SK-N-SH (cell line): ENCODE results near the gene CNTNAP2. TPM values are rescaled to one million over a fixed set of nuclear protein-coding genes. Genes with fewer than 3 reads are reported as not detected.

ENCODE experiments used
- CTCF ChIA-PET: fragments of 300-600, 350-600 bp; formaldehyde crosslinking; extraction: SDS; loops from one replicate; lab custom pipeline; 2021; lab: Yijun Ruan, JAX
- POLR2A ChIA-PET: fragments of 350-600 bp; sonication (Branson Sonifier 250); formaldehyde crosslinking; extraction: SDS; loops from one replicate; lab custom pipeline; 2020; ENCODE audit warnings: antibody characterized with exemption, inconsistent platforms; lab: Yijun Ruan, JAX
- DNase-seq: peaks from one replicate; pipeline ENCODE4 v3.0.0; 2012
- H2AFZ ChIP-seq: fragments of 200-600 bp; sonication (generic); 2 replicates; pipeline ENCODE4 v1.8.1; 2016; ENCODE audit warnings: antibody characterized with exemption, mild to moderate bottlenecking, low read depth
- H3F3A ChIP-seq: fragments of 200-600 bp; sonication (generic); replicated peaks from 2 replicates; pipeline ENCODE3; 2016; ENCODE audit warnings: antibody characterized with exemption, mild to moderate bottlenecking; ENCODE audit not compliant: insufficient read depth
- H3K27ac ChIP-seq, 2 experiments: fragments of 200-500 bp in 1 of 2; fragments of 200-600 bp in 1 of 2; sonication (Bioruptor generic) in 1 of 2; sonication (generic), shearing (Covaris generic) in 1 of 2; 2 replicates each; pipeline versions ENCODE4 v1.5.1 to v1.6.1; 2014 to 2016; ENCODE audit warnings: low read depth in 2 of 2, inconsistent platforms in 1 of 2, low read length in 1 of 2, mild to moderate bottlenecking in 1 of 2, mixed read lengths in 1 of 2
- H3K27me3 ChIP-seq: fragments of 200-600 bp; sonication (generic), shearing (Covaris generic); 2 replicates; pipeline ENCODE4 v1.6.1; 2016; ENCODE audit warnings: mixed run types; ENCODE audit not compliant: insufficient read depth
- H3K36me3 ChIP-seq, 2 experiments: fragments of 200-500 bp in 1 of 2; fragments of 200-600 bp in 1 of 2; sonication (Bioruptor generic) in 1 of 2; sonication (generic) in 1 of 2; replicated peaks in 1 of 2; 2 replicates each; pipeline versions ENCODE3 to v1.5.1; 2014 to 2016; ENCODE audit warnings: low read length in 1 of 2, mild to moderate bottlenecking in 1 of 2; ENCODE audit not compliant: insufficient read depth in 2 of 2, control insufficient read depth in 1 of 2
- H3K4me1 ChIP-seq, 2 experiments: fragments of 200-500 bp in 1 of 2; fragments of 200-600 bp in 1 of 2; sonication (Bioruptor generic) in 1 of 2; sonication (generic), shearing (Covaris generic) in 1 of 2; 2 replicates each; pipeline versions ENCODE4 v1.5.1 to v1.6.1; 2014 to 2016; ENCODE audit warnings: low read depth in 1 of 2, low read length in 1 of 2, mixed run types in 1 of 2; ENCODE audit not compliant: insufficient read depth in 2 of 2, control insufficient read depth in 1 of 2
- H3K4me2 ChIP-seq: fragments of 200-600 bp; sonication (generic), shearing (Covaris generic); 2 replicates; pipeline ENCODE4 v1.6.1; 2017; ENCODE audit warnings: mixed run types
- H3K4me3 ChIP-seq, 2 experiments: fragments of 200-500 bp in 1 of 2; fragments of 200-600 bp in 1 of 2; sonication (Bioruptor generic) in 1 of 2; sonication (generic), shearing (Covaris generic) in 1 of 2; 2 replicates each; pipeline versions ENCODE4 v1.5.1 to v1.8.1; 2014 to 2016; ENCODE audit warnings: low read depth in 2 of 2, inconsistent platforms in 1 of 2, low read length in 1 of 2, mild to moderate bottlenecking in 1 of 2, mixed read lengths in 1 of 2, moderate library complexity in 1 of 2
- H3K79me2 ChIP-seq: fragments of 200-600 bp; sonication (generic); 2 replicates; pipeline ENCODE4 v1.8.1; 2017; ENCODE audit warnings: mild to moderate bottlenecking; ENCODE audit not compliant: insufficient read depth
- H3K9ac ChIP-seq: fragments of 200-600 bp; sonication (generic); 2 replicates; pipeline ENCODE4 v1.6.1; 2017; ENCODE audit warnings: mixed run types
- H3K9me2 ChIP-seq: fragments of 200-600 bp; sonication (generic); 2 replicates; pipeline ENCODE4 v1.6.1; 2017; ENCODE audit warnings: mixed run types
- H3K9me3 ChIP-seq: fragments of 200-600 bp; sonication (generic); 2 replicates; pipeline ENCODE4 v1.6.1; 2017; ENCODE audit warnings: mixed run types, mild to moderate bottlenecking, moderate library complexity
- H4K20me1 ChIP-seq: fragments of 200-600 bp; sonication (generic); 2 replicates; pipeline ENCODE4 v1.6.1; 2017; ENCODE audit warnings: mild to moderate bottlenecking, mixed run types; ENCODE audit not compliant: insufficient read depth
- EP300 ChIP-seq, 2 experiments: IDR thresholded peaks; 2 replicates each; pipeline versions ENCODE4 v1.4.0 to v1.6.1; 2012; ENCODE audit warnings: borderline replicate concordance in 1 of 2, low read depth in 1 of 2, low read length in 1 of 2
- FOSL2 ChIP-seq: IDR thresholded peaks from 2 replicates; pipeline ENCODE4 v1.4.0; 2012; ENCODE audit warnings: low read depth, mild to moderate bottlenecking, moderate library complexity, borderline replicate concordance
- FOXJ3 ChIP-seq: sonication (generic); formaldehyde crosslinking; IDR thresholded peaks from 2 replicates; pipeline ENCODE4 v1.5.1; 2020; ENCODE audit warnings: mild to moderate bottlenecking, missing genetic modification reagents
- FOXM1 ChIP-seq: IDR thresholded peaks from 2 replicates; pipeline ENCODE4 v1.4.0; 2012; ENCODE audit warnings: low read depth, mild to moderate bottlenecking
- JUND ChIP-seq: IDR thresholded peaks from 2 replicates; pipeline ENCODE4 v1.4.0; 2012
- NFIC ChIP-seq: IDR thresholded peaks from 2 replicates; pipeline ENCODE4 v1.4.0; 2012; ENCODE audit warnings: borderline replicate concordance
- POLR2AphosphoS5 ChIP-seq: IDR thresholded peaks from 2 replicates; pipeline ENCODE4 v1.6.1; 2012; ENCODE audit warnings: low read depth, low read length
- RAD21 ChIP-seq: IDR thresholded peaks from 2 replicates; pipeline ENCODE4 v1.6.1; 2012; ENCODE audit warnings: mild to moderate bottlenecking, low read length
- RCOR1 ChIP-seq: fragments of 150-350 bp; IDR thresholded peaks from 2 replicates; pipeline ENCODE4 v1.6.1; 2017; ENCODE audit warnings: antibody characterized with exemption, low read length
- RXRA ChIP-seq: IDR thresholded peaks from 2 replicates; pipeline ENCODE4 v1.4.0; 2012; ENCODE audit warnings: low read depth, mild to moderate bottlenecking, borderline replicate concordance
- TCF12 ChIP-seq: IDR thresholded peaks from 2 replicates; pipeline ENCODE4 v1.4.0; 2012
- TEAD4 ChIP-seq: IDR thresholded peaks from 2 replicates; pipeline ENCODE4 v1.4.0; 2012; ENCODE audit warnings: mild to moderate bottlenecking, borderline replicate concordance; ENCODE audit not compliant: insufficient read depth
- YY1 ChIP-seq: IDR thresholded peaks from 2 replicates; pipeline ENCODE4 v1.4.0; 2012; ENCODE audit warnings: low read depth, mild to moderate bottlenecking
- polyA plus RNA-seq, 3 experiments: library from polyadenylated mRNA; depleted of rRNA; stranded (reverse); fragments of >200 nt; gene quantifications; 2 replicates each; pipeline ENCODE4 v1.2.3, GENCODE V29; 2012
- TF ChIP-seq, protein P1 (sequence below): fragments of 150-350 bp; IDR thresholded peaks from 2 replicates; pipeline ENCODE4 v1.6.1; 2016; ENCODE audit warnings: mild to moderate bottlenecking, low read depth, low read length
- TF ChIP-seq, protein P2 (sequence below): IDR thresholded peaks from 2 replicates; pipeline ENCODE4 v1.6.1; 2012; ENCODE audit warnings: mild to moderate bottlenecking, low read depth, low read length, moderate library complexity
- TF ChIP-seq, protein P3 (sequence below): fragments of 200-600 bp; sonication (generic); IDR thresholded peaks from 2 replicates; pipeline ENCODE4 v1.6.1; 2017; ENCODE audit warnings: antibody characterized with exemption, mild to moderate bottlenecking, moderate library complexity
- TF ChIP-seq, protein P4 (sequence below): IDR thresholded peaks from 2 replicates; pipeline ENCODE4; 2012

CNTNAP2 gene
- polyA plus RNA-seq, 1 of the 3 experiments (the other 2 are of a cell fraction), result 3.4 TPM

DNA sequence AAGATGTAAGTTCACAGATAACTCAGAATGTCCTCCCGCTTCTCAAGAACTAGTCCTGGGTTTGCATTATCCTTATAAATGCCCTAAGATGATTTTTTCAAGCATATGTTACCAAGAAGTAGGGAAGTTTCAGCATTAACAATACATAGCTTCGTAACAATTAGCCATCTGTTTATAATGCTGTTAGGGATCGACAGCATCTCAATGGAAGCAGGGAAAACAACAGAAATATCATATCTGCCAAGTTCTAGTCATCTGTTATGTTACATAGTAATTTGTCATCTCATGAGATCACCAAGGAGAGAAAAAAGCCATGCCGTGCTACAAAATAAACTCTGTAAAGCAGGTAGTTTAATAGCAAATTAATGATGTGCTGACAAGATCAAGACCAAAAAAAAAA is 1742.4 kb downstream of the CNTNAP2 start (continued):
- TF ChIP-seq, protein P1, sequence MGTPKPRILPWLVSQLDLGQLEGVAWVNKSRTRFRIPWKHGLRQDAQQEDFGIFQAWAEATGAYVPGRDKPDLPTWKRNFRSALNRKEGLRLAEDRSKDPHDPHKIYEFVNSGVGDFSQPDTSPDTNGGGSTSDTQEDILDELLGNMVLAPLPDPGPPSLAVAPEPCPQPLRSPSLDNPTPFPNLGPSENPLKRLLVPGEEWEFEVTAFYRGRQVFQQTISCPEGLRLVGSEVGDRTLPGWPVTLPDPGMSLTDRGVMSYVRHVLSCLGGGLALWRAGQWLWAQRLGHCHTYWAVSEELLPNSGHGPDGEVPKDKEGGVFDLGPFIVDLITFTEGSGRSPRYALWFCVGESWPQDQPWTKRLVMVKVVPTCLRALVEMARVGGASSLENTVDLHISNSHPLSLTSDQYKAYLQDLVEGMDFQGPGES, result no peak
- TF ChIP-seq RAD21, result no peak
- TF ChIP-seq, protein P2, sequence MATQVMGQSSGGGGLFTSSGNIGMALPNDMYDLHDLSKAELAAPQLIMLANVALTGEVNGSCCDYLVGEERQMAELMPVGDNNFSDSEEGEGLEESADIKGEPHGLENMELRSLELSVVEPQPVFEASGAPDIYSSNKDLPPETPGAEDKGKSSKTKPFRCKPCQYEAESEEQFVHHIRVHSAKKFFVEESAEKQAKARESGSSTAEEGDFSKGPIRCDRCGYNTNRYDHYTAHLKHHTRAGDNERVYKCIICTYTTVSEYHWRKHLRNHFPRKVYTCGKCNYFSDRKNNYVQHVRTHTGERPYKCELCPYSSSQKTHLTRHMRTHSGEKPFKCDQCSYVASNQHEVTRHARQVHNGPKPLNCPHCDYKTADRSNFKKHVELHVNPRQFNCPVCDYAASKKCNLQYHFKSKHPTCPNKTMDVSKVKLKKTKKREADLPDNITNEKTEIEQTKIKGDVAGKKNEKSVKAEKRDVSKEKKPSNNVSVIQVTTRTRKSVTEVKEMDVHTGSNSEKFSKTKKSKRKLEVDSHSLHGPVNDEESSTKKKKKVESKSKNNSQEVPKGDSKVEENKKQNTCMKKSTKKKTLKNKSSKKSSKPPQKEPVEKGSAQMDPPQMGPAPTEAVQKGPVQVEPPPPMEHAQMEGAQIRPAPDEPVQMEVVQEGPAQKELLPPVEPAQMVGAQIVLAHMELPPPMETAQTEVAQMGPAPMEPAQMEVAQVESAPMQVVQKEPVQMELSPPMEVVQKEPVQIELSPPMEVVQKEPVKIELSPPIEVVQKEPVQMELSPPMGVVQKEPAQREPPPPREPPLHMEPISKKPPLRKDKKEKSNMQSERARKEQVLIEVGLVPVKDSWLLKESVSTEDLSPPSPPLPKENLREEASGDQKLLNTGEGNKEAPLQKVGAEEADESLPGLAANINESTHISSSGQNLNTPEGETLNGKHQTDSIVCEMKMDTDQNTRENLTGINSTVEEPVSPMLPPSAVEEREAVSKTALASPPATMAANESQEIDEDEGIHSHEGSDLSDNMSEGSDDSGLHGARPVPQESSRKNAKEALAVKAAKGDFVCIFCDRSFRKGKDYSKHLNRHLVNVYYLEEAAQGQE, result no peak
- no peak for TF ChIP-seq YY1
- no peak for TF ChIP-seq POLR2AphosphoS5
- no peak for TF ChIP-seq FOXM1
- no peak for TF ChIP-seq RXRA

DNA sequence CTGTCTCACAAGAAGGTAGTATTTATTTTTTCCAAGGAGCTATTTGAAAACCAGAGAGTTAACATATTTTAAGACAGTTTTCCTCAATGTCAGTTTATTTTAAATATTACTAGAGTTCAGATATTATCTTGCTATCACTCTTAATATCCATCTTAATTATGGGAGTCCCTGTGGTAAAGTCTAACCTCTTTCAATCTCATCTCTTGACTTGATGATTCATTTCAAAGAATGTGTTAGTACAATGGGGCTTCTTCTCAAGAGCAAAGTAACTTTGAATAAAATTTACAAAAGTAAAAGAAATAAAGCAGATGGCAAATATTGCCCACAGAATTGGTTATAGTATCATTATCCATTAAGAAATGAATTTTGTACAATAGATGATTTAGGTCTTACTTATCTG is 1742.9 kb downstream of the CNTNAP2 start:
- Histone ChIP-seq H3K9me3 (no peaks in the 10 kb centered on the region), H4K20me1 (no peaks in the 10 kb centered on the region), H2AFZ (no peak overlapping the region), H3K9me2 (no peaks in the 10 kb centered on the region), H3K36me3 (no peaks in the 10 kb centered on the region), H3F3A (peaks cover 28% of the 10 kb centered on the region), H3K4me2 (peak overlapping the region; percentile 2; the same call in 1 of the 2 replicates), H3K27ac (peak overlapping the region in 1 of 2 experiments; percentile 68; a peak in 2 of 4 replicates), H3K9ac (peak overlapping the region; percentile 1; the same call in 1 of the 2 replicates), H3K4me3 (no peak overlapping the region), H3K79me2 (no peaks in the 10 kb centered on the region), H3K4me1 (peaks cover 0 to 25% of the 10 kb centered on the region in 2 experiments; a peak in 2 of 4 replicates), H3K27me3 (no peaks in the 10 kb centered on the region)
- no peak for DNase-seq
- ChIA-PET POLR2A (no interaction called here), CTCF (no interaction called here)
- TF ChIP-seq, protein P3, sequence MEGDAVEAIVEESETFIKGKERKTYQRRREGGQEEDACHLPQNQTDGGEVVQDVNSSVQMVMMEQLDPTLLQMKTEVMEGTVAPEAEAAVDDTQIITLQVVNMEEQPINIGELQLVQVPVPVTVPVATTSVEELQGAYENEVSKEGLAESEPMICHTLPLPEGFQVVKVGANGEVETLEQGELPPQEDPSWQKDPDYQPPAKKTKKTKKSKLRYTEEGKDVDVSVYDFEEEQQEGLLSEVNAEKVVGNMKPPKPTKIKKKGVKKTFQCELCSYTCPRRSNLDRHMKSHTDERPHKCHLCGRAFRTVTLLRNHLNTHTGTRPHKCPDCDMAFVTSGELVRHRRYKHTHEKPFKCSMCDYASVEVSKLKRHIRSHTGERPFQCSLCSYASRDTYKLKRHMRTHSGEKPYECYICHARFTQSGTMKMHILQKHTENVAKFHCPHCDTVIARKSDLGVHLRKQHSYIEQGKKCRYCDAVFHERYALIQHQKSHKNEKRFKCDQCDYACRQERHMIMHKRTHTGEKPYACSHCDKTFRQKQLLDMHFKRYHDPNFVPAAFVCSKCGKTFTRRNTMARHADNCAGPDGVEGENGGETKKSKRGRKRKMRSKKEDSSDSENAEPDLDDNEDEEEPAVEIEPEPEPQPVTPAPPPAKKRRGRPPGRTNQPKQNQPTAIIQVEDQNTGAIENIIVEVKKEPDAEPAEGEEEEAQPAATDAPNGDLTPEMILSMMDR, result no peak
- TF ChIP-seq, protein P4, sequence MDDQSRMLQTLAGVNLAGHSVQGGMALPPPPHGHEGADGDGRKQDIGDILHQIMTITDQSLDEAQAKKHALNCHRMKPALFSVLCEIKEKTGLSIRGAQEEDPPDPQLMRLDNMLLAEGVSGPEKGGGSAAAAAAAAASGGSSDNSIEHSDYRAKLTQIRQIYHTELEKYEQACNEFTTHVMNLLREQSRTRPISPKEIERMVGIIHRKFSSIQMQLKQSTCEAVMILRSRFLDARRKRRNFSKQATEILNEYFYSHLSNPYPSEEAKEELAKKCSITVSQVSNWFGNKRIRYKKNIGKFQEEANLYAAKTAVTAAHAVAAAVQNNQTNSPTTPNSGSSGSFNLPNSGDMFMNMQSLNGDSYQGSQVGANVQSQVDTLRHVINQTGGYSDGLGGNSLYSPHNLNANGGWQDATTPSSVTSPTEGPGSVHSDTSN, result peak; percentile 76
- TF ChIP-seq FOXJ3 (CRISPR knock-in tag) (no peak), EP300 (IDR thresholded peaks at IDR 0.05; ENCODE audit: borderline replicate concordance in 1 of 2, low read depth in 1 of 2, low read length in 1 of 2) (peak in 1 of 2 experiments; percentile 57; a peak in 1 of 4 replicates), TCF12 (peak; percentile 75), POLR2AphosphoS5 (no peak; the same call in 1 of the 2 replicates), RCOR1 (no peak), FOSL2 (peak; percentile 54; the same call in 1 of the 2 replicates), TEAD4 (peak; percentile 48; the same call in 1 of the 2 replicates), JUND (peak; percentile 67), NFIC (peak; percentile 38; the same call in 1 of the 2 replicates), RXRA (0 out of 2 replicates have a peak, but pooled peaks have one; percentile 12)
